Measurements from ENCODE around the gene MPV17. TPM values are rescaled to one million over a fixed set of nuclear protein-coding genes. Genes with fewer than 3 reads are reported as not detected.

MPV17 gene
- total RNA-seq, 1 experiment from 2014 or later = 59.4 TPM

DNA sequence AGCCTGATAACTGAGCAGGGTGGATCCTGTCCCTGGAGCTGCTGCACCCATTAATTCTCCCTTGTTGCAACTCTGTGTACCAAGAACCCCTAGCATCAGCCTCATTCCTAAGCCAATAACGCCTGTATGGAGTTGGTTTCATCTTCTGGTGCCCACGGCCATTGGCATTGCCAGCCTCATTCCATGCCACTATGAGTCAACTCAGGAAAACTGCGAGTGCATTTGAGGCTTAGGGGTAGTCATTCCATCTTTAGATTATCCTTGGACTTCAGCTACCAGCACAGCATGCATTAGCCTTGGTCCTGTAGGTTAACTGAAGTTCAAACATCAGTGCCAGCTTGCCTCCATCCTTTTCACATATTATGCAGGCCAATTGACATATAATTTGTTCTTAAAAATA, 42.1 kb downstream of the MPV17 start:
- H3K27me3 Mint-ChIP-seq (ENCODE audit: low read depth) = peaks cover 53% of the 10 kb centered on the region
- no CpG with 5 or more reads among the region's 3 CpGs for WGBS (ENCODE audit: extremely low coverage, insufficient read length, low lambda C conversion rate)
- Histone ChIP-seq H3K79me1 (ENCODE audit: insufficient read depth, low read depth, low read length, poor library complexity, severe bottlenecking) (no peaks in the 10 kb centered on the region), H2BK120ac (ENCODE audit: low read depth, low read length, poor library complexity, severe bottlenecking) (no peak overlapping the region), H4K91ac (ENCODE audit: insufficient read length, low read depth, low read length) (no peak overlapping the region), H3K18ac (ENCODE audit: insufficient read length, low read depth, low read length) (no peak overlapping the region), H3K14ac (ENCODE audit: insufficient read depth, low read length) (no peak overlapping the region), H3K79me2 (ENCODE audit: insufficient read depth, low read length) (no peaks in the 10 kb centered on the region), H4K8ac (replicated peaks; ENCODE audit: insufficient read length, low read depth, low read length) (no peak overlapping the region), H3T11ph (ENCODE audit: low read length) (no peak overlapping the region), H2BK5ac (ENCODE audit: insufficient read length, low read length) (no peak overlapping the region), H3K9ac (ENCODE audit: extremely low read depth, insufficient read length, low read length) (no peak overlapping the region), H3K56ac (ENCODE audit: insufficient read length, low read depth, low read length) (no peak overlapping the region), H2AFZ (ENCODE audit: low read length) (no peak overlapping the region), H2BK12ac (ENCODE audit: insufficient read length, low read depth, low read length) (no peak overlapping the region), H2BK20ac (ENCODE audit: low read depth, low read length, poor library complexity, severe bottlenecking) (no peak overlapping the region), H2BK15ac (ENCODE audit: low read depth, low read length) (no peak overlapping the region), H3K23me2 (ENCODE audit: insufficient read length, low read depth, low read length, poor library complexity, severe bottlenecking) (peaks cover 6% of the 10 kb centered on the region), H3K23ac (ENCODE audit: insufficient read length, low read depth, low read length) (no peak overlapping the region), H3K9me3 (ENCODE audit: control insufficient read depth, low read depth, low read length) (no peaks in the 10 kb centered on the region), H2AK5ac (ENCODE audit: insufficient read length, low read length) (no peak overlapping the region), H4K20me1 (ENCODE audit: control insufficient read depth, insufficient read depth, insufficient read length) (no peaks in the 10 kb centered on the region), H3K27ac (ENCODE audit: insufficient read length, low read depth, low read length) (no peak overlapping the region), H3K27me3 (ENCODE audit: insufficient read depth, low read length) (no peaks in the 10 kb centered on the region), H3K4me2 (ENCODE audit: insufficient read depth, insufficient read length, low read length) (no peak overlapping the region), H3K4ac (ENCODE audit: low read depth, low read length) (no peak overlapping the region), H4K5ac (ENCODE audit: insufficient read length, low read depth, low read length) (no peak overlapping the region), H3K4me1 (ENCODE audit: insufficient read depth, low read length) (peaks cover 13% of the 10 kb centered on the region; the same call in 1 of the 2 replicates)
- TF ChIP-seq, protein P1, sequence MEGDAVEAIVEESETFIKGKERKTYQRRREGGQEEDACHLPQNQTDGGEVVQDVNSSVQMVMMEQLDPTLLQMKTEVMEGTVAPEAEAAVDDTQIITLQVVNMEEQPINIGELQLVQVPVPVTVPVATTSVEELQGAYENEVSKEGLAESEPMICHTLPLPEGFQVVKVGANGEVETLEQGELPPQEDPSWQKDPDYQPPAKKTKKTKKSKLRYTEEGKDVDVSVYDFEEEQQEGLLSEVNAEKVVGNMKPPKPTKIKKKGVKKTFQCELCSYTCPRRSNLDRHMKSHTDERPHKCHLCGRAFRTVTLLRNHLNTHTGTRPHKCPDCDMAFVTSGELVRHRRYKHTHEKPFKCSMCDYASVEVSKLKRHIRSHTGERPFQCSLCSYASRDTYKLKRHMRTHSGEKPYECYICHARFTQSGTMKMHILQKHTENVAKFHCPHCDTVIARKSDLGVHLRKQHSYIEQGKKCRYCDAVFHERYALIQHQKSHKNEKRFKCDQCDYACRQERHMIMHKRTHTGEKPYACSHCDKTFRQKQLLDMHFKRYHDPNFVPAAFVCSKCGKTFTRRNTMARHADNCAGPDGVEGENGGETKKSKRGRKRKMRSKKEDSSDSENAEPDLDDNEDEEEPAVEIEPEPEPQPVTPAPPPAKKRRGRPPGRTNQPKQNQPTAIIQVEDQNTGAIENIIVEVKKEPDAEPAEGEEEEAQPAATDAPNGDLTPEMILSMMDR (conservative IDR thresholded peaks at IDR 0.05) = no peak
- H3K27ac Mint-ChIP-seq = no peak overlapping the region
- no peak for DNase-seq
- no peaks in the 10 kb centered on the region for H3K36me3 Mint-ChIP-seq (ENCODE audit: insufficient read depth in 1 of 3, low read depth in 3 of 3)
- H3K4me3 Mint-ChIP-seq = no peak overlapping the region
- H3K9me3 Mint-ChIP-seq = no peaks in the 10 kb centered on the region
- H3K4me1 Mint-ChIP-seq = peaks cover 51 to 56% of the 10 kb centered on the region in 2 experiments
